Mesenchymal stem cell (in vitro differentiated cells and primary cell): ENCODE results near the gene GAS7.

Experiments used
- DNase-seq: peaks from one replicate; pipeline ENCODE4 v3.0.0-alpha.2; 2013
- H2AFZ ChIP-seq: one replicate; pipeline ENCODE4 v1.6.1; 2013; ENCODE audit warnings: low read depth, mild to moderate bottlenecking, control low read depth, inconsistent platforms, low read length, moderate library complexity
- H2AK5ac ChIP-seq: 2 replicates; pipeline ENCODE4 v1.6.1; 2013; ENCODE audit warnings: low read length, moderate library complexity, mild to moderate bottlenecking, inconsistent platforms; ENCODE audit not compliant: severe bottlenecking
- H2BK120ac ChIP-seq: one replicate; pipeline ENCODE4 v1.6.1; 2013; ENCODE audit warnings: low read depth, mild to moderate bottlenecking, inconsistent platforms, low read length, moderate library complexity
- H2BK12ac ChIP-seq, 2 experiments: one replicate each; pipeline ENCODE4 v1.6.1; 2013; ENCODE audit warnings: inconsistent platforms in 2 of 2, low read length in 2 of 2, mild to moderate bottlenecking in 2 of 2, moderate library complexity in 2 of 2, control low read depth in 1 of 2
- H2BK15ac ChIP-seq: one replicate; pipeline ENCODE4 v1.6.1; 2013; ENCODE audit warnings: mild to moderate bottlenecking, low read depth, inconsistent platforms; ENCODE audit not compliant: poor library complexity, severe bottlenecking
- H2BK5ac ChIP-seq: 2 replicates; pipeline ENCODE4 v1.6.1; 2013; ENCODE audit warnings: low read depth, mild to moderate bottlenecking, low read length, control low read depth, inconsistent platforms; ENCODE audit not compliant: poor library complexity, severe bottlenecking
- H3K14ac ChIP-seq, 2 experiments: one replicate each; pipeline ENCODE4 v1.6.1; 2013; ENCODE audit warnings: inconsistent platforms in 2 of 2, low read length in 2 of 2, control low read depth in 1 of 2, mild to moderate bottlenecking in 1 of 2, moderate library complexity in 1 of 2
- H3K18ac ChIP-seq, 2 experiments: one replicate each; pipeline ENCODE4 v1.6.1; 2013; ENCODE audit warnings: inconsistent platforms in 2 of 2, low read length in 2 of 2, control low read depth in 1 of 2, low read depth in 1 of 2, mild to moderate bottlenecking in 1 of 2
- H3K23ac ChIP-seq, 2 experiments: one replicate each; pipeline ENCODE4 v1.6.1; 2013; ENCODE audit warnings: inconsistent platforms in 2 of 2, low read length in 2 of 2, mild to moderate bottlenecking in 2 of 2, moderate library complexity in 2 of 2, control low read depth in 1 of 2
- H3K27ac ChIP-seq: 2 replicates; pipeline ENCODE4 v1.5.1; 2013; ENCODE audit warnings: mild to moderate bottlenecking, moderate library complexity, low read length, control low read depth, inconsistent platforms; ENCODE audit not compliant: poor library complexity, severe bottlenecking
- H3K27me3 ChIP-seq, 2 experiments: 2 replicates each; pipeline versions ENCODE4 v1.6.1 to v1.7.0; 2013; ENCODE audit warnings: low read length in 2 of 2, mild to moderate bottlenecking in 2 of 2, moderate library complexity in 2 of 2, control low read depth in 1 of 2, inconsistent platforms in 1 of 2; ENCODE audit not compliant: control insufficient read depth in 1 of 2, insufficient read depth in 1 of 2
- H3K36me3 ChIP-seq, 2 experiments: 2 replicates each; pipeline versions ENCODE4 v1.6.1 to v1.7.0; 2013; ENCODE audit warnings: low read length in 2 of 2, control low read depth in 1 of 2, inconsistent platforms in 1 of 2, low read depth in 1 of 2, mild to moderate bottlenecking in 1 of 2; ENCODE audit not compliant: insufficient read depth in 2 of 2, control insufficient read depth in 1 of 2
- H3K4ac ChIP-seq, 2 experiments: one replicate each; pipeline ENCODE4 v1.6.1; 2013; ENCODE audit warnings: inconsistent platforms in 2 of 2, low read length in 2 of 2, mild to moderate bottlenecking in 2 of 2, moderate library complexity in 2 of 2, control low read depth in 1 of 2, low read depth in 1 of 2
- H3K4me1 ChIP-seq: 2 replicates; pipeline ENCODE4 v1.6.1; 2013; ENCODE audit warnings: low read depth, low read length, control low read depth; ENCODE audit not compliant: control insufficient read depth, insufficient read depth
- H3K4me2 ChIP-seq: 2 replicates; pipeline ENCODE4 v1.6.1; 2013; ENCODE audit warnings: low read length, mild to moderate bottlenecking, inconsistent platforms; ENCODE audit not compliant: poor library complexity, severe bottlenecking
- H3K4me3 ChIP-seq, 2 experiments: 2 replicates each; pipeline versions ENCODE4 v1.5.1 to v1.7.0; 2013; ENCODE audit warnings: low read length in 2 of 2, mild to moderate bottlenecking in 2 of 2, control low read depth in 1 of 2, low read depth in 1 of 2; ENCODE audit not compliant: insufficient read depth in 1 of 2
- H3K79me1 ChIP-seq: replicated peaks from 2 replicates; pipeline ENCODE4 v1.6.1; 2013; ENCODE audit warnings: mild to moderate bottlenecking, control low read depth, low read length, inconsistent platforms; ENCODE audit not compliant: poor library complexity, severe bottlenecking
- H3K9ac ChIP-seq: 2 replicates; pipeline ENCODE4 v1.7.0; 2013; ENCODE audit warnings: mild to moderate bottlenecking, low read length, moderate library complexity
- H3K9me3 ChIP-seq: 2 replicates; pipeline ENCODE4 v1.7.0; 2013; ENCODE audit warnings: mild to moderate bottlenecking, low read length; ENCODE audit not compliant: control insufficient read depth
- H4K8ac ChIP-seq: one replicate; pipeline ENCODE4 v1.6.1; 2013; ENCODE audit warnings: inconsistent platforms, mild to moderate bottlenecking, low read length, moderate library complexity
- H4K91ac ChIP-seq: one replicate; pipeline ENCODE4 v1.6.1; 2013; ENCODE audit warnings: mild to moderate bottlenecking, low read length, inconsistent platforms
- WGBS: methylation state at CpG from one replicate; pipeline ENCODE4 v1.1.7; 2013; ENCODE audit warnings: mixed read lengths; 5-methylcytosine and 5-hydroxymethylcytosine counted together

Gene GAS7

GRCh38 chr17:10063730-10064241 lies 134.6 kb downstream of the GAS7 start:
- H3K4me3 ChIP-seq, result no peak overlapping the region
- H2BK15ac ChIP-seq, result no peak overlapping the region
- no peak overlapping the region for H2BK120ac ChIP-seq
- DNase-seq, result peak; percentile 88
- no peak overlapping the region for H2BK5ac ChIP-seq
- peaks cover 8% of the 10 kb centered on the region for H3K4me1 ChIP-seq
- peaks cover 5% of the 10 kb centered on the region for H3K9me3 ChIP-seq
- H3K36me3 ChIP-seq, result peaks cover 0 to 5% of the 10 kb centered on the region in 2 experiments
- no peak overlapping the region for H3K4me2 ChIP-seq
- WGBS, result 58% methylated on average over 17 of the region's 17 CpGs
- no peak overlapping the region for H3K4ac ChIP-seq
- no peaks in the 10 kb centered on the region for H3K27me3 ChIP-seq
- H3K14ac ChIP-seq, result no peak overlapping the region
- no peak overlapping the region for H3K23ac ChIP-seq
- no peak overlapping the region for H2BK12ac ChIP-seq
- H2AK5ac ChIP-seq, result no peak overlapping the region
- no peak overlapping the region for H3K9ac ChIP-seq
- H4K91ac ChIP-seq, result peak overlapping the region; percentile 61
- H3K79me1 ChIP-seq, result peaks cover 8% of the 10 kb centered on the region
- no peak overlapping the region for H3K27ac ChIP-seq
- H2AFZ ChIP-seq, result no peak overlapping the region
- no peak overlapping the region for H3K18ac ChIP-seq
- peak overlapping the region; percentile 36 for H4K8ac ChIP-seq

GRCh38 chr17:10062691-10063385 lies 135.6 kb downstream of the GAS7 start:
- no peak for DNase-seq
- Histone ChIP-seq H3K4ac (no peak overlapping the region), H3K9me3 (peaks cover 5% of the 10 kb centered on the region), H3K23ac (no peak overlapping the region), H2BK15ac (no peak overlapping the region), H3K27ac (no peak overlapping the region), H3K14ac (no peak overlapping the region), H4K8ac (peak overlapping the region; percentile 71), H4K91ac (no peak overlapping the region), H3K4me3 (no peak overlapping the region), H2AFZ (no peak overlapping the region), H3K79me1 (peaks cover 10% of the 10 kb centered on the region), H3K4me2 (no peak overlapping the region), H2BK12ac (no peak overlapping the region), H2BK5ac (no peak overlapping the region), H3K36me3 (peaks cover 0 to 5% of the 10 kb centered on the region in 2 experiments), H2BK120ac (no peak overlapping the region), H2AK5ac (no peak overlapping the region), H3K9ac (no peak overlapping the region), H3K18ac (no peak overlapping the region), H3K27me3 (no peaks in the 10 kb centered on the region), H3K4me1 (peaks cover 8% of the 10 kb centered on the region)
- 96% methylated on average over 14 of the region's 14 CpGs for WGBS

GRCh38 chr17:10061111-10061845 lies 137.1 kb downstream of the GAS7 start:
- H4K8ac ChIP-seq, result no peak overlapping the region
- no peak overlapping the region for H4K91ac ChIP-seq
- H3K9me3 ChIP-seq, result peaks cover 5% of the 10 kb centered on the region
- H3K27ac ChIP-seq, result no peak overlapping the region
- H2BK120ac ChIP-seq, result no peak overlapping the region
- no peak overlapping the region for H2BK5ac ChIP-seq
- peak overlapping the region; percentile 84 for H3K9ac ChIP-seq
- no peak overlapping the region for H3K4me2 ChIP-seq
- H2BK12ac ChIP-seq, result no peak overlapping the region
- H3K14ac ChIP-seq, result no peak overlapping the region
- DNase-seq, result no peak
- H3K18ac ChIP-seq, result no peak overlapping the region
- H3K4me3 ChIP-seq, result peak overlapping the region in 1 of 2 experiments; percentile 28
- no peak overlapping the region for H3K23ac ChIP-seq
- peaks cover 8% of the 10 kb centered on the region for H3K4me1 ChIP-seq
- 80% methylated on average over 13 of the region's 13 CpGs for WGBS
- H2AK5ac ChIP-seq, result no peak overlapping the region
- H2AFZ ChIP-seq, result no peak overlapping the region
- no peak overlapping the region for H2BK15ac ChIP-seq
- peaks cover 0 to 5% of the 10 kb centered on the region in 2 experiments for H3K36me3 ChIP-seq
- no peaks in the 10 kb centered on the region for H3K27me3 ChIP-seq
- no peak overlapping the region for H3K4ac ChIP-seq
- H3K79me1 ChIP-seq, result peaks cover 9% of the 10 kb centered on the region

DNA sequence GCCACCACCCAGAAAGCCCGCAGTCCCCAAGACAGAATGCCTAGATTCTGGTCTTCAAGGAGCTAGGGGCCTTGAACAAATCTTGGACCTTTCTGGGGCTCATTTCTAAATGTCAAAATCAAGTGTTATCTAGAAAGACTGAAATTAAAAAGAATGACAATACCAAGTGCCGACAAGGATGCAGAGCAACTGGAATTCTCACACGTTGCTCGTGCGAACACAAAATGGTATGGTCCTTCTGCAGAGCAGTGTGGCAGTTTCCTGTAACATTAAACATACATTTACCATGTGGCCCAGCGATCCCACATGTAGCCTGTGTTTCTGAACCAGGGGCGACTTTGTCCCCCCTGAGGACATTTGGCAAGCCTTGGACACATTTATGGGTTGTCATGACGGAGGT lies 137.9 kb downstream of the GAS7 start:
- H3K4me2 ChIP-seq, result no peak overlapping the region
- H3K4ac ChIP-seq, result no peak overlapping the region
- peaks cover 0 to 5% of the 10 kb centered on the region in 2 experiments for H3K36me3 ChIP-seq
- no peak overlapping the region for H2BK120ac ChIP-seq
- H2AK5ac ChIP-seq, result no peak overlapping the region
- no peak overlapping the region for H3K14ac ChIP-seq
- no peak overlapping the region for H4K91ac ChIP-seq
- H2AFZ ChIP-seq, result no peak overlapping the region
- H3K79me1 ChIP-seq, result peaks cover 9% of the 10 kb centered on the region
- no peak overlapping the region for H3K27ac ChIP-seq
- H3K4me1 ChIP-seq, result peaks cover 8% of the 10 kb centered on the region
- peaks cover 5% of the 10 kb centered on the region for H3K9me3 ChIP-seq
- H3K9ac ChIP-seq, result peak overlapping the region; percentile 84
- no peak overlapping the region for H4K8ac ChIP-seq
- H2BK12ac ChIP-seq, result no peak overlapping the region
- 95% methylated on average over 8 of the region's 8 CpGs for WGBS
- H2BK15ac ChIP-seq, result no peak overlapping the region
- H3K18ac ChIP-seq, result no peak overlapping the region
- no peak for DNase-seq
- no peak overlapping the region for H2BK5ac ChIP-seq
- H3K23ac ChIP-seq, result no peak overlapping the region
- H3K27me3 ChIP-seq, result no peaks in the 10 kb centered on the region
- no peak overlapping the region for H3K4me3 ChIP-seq
